ENCODE data around the gene KCNQ1.

KCNQ1 gene

GRCh38 chr11:2425506-2425905, 19.3 kb upstream of the KCNQ1 start:
- no peaks in the 10 kb centered on the region for H3K36me3 ChIP-seq (ENCODE audit: control insufficient read depth in 2 of 2, insufficient read depth in 2 of 2, low read length in 2 of 2)
- no peak overlapping the region for H3K27ac ChIP-seq (ENCODE audit: low read depth in 2 of 2, low read length in 2 of 2)
- H3K9ac ChIP-seq (ENCODE audit: low read depth in 1 of 2, low read length in 2 of 2): no peak overlapping the region
- H3K4me1 ChIP-seq (ENCODE audit: control insufficient read depth in 2 of 2, insufficient read depth in 2 of 2, low read length in 2 of 2): peaks cover 11 to 16% of the 10 kb centered on the region in 2 donors
- no peak overlapping the region for H3K4me3 ChIP-seq (ENCODE audit: low read length in 2 of 2)
- H3K9me3 ChIP-seq (ENCODE audit: control insufficient read depth in 2 of 2, low read length in 2 of 2): no peaks in the 10 kb centered on the region
- peaks cover 7 to 32% of the 10 kb centered on the region in 2 donors for H3K27me3 ChIP-seq (ENCODE audit: control insufficient read depth in 2 of 2, insufficient read depth in 2 of 2, low read length in 2 of 2)

DNA sequence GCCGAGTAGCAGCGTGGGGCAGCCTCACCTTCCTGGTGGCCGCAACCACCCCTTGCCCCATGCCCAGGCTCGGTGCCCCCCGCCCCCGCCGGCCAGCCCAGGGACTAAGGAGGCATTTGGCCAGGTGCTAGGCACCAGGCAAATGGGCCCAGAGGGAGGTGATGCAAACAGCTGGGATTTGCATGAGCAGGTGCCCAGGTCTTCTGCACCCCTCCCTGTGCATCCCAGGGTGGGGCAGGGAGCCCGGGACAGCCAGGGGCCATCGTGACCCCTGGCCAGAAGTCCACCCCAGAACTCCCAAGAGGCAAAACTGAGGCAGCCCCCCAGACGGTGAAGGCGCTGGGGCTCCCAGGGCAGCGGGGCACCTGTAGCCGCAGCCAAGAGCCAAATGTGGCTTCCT, 18.6 kb upstream of the KCNQ1 start:
- Histone ChIP-seq H3K4me3 (ENCODE audit: low read length in 2 of 2) (no peak overlapping the region), H3K4me1 (ENCODE audit: control insufficient read depth in 2 of 2, insufficient read depth in 2 of 2, low read length in 2 of 2) (peaks cover 6 to 12% of the 10 kb centered on the region in 2 donors), H3K27me3 (ENCODE audit: control insufficient read depth in 2 of 2, insufficient read depth in 2 of 2, low read length in 2 of 2) (peaks cover 4 to 26% of the 10 kb centered on the region in 2 donors), H3K9ac (ENCODE audit: low read depth in 1 of 2, low read length in 2 of 2) (no peak overlapping the region), H3K27ac (ENCODE audit: low read depth in 2 of 2, low read length in 2 of 2) (no peak overlapping the region), H3K36me3 (ENCODE audit: control insufficient read depth in 2 of 2, insufficient read depth in 2 of 2, low read length in 2 of 2) (no peaks in the 10 kb centered on the region), H3K9me3 (ENCODE audit: control insufficient read depth in 2 of 2, low read length in 2 of 2) (no peaks in the 10 kb centered on the region)

DNA sequence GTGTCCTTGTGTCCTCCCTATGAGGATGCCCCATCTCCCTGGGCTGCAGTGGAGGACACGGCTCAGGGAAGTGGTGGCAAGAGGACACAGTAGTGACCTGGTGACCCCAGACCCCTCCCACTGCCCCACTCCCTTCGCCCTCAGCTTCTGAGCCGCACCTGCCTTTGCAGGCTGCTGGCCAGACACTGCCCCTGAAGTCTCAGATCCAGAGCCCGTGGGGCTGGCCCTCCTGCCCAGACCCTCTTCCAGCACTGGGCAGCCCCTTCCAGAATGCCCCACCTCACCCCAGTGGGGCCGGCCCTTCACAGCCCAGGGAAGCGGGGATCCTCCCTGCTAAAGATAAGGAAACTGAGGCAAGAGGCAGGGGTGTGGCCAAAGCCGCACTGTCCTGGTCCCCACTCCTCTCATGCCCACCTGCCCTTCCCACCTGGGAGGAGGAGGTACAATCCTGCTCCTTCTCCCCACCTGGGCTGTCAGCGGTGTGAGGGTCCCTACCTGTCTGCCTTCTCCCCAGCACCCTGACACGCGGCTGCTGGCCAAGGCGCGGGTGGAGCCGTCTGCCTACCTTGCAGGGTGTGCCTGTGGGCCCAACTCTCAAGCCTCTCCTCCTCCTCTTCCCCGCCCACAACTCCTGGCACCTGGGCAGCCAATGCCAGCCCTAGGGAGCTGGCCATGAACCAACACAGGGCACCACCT, 17.8 kb upstream of the KCNQ1 start:
- Histone ChIP-seq H3K9ac (ENCODE audit: low read depth in 1 of 2, low read length in 2 of 2) (peak overlapping the region in 1 of 2 donors; percentile 36), H3K27me3 (ENCODE audit: control insufficient read depth in 2 of 2, insufficient read depth in 2 of 2, low read length in 2 of 2) (peaks cover 4 to 23% of the 10 kb centered on the region in 2 donors), H3K4me1 (ENCODE audit: control insufficient read depth in 2 of 2, insufficient read depth in 2 of 2, low read length in 2 of 2) (peaks cover 6 to 12% of the 10 kb centered on the region in 2 donors)

GRCh38 chr11:2427721-2428321, 17.0 kb upstream of the KCNQ1 start:
- peaks cover 4 to 20% of the 10 kb centered on the region in 2 donors for H3K27me3 ChIP-seq (ENCODE audit: control insufficient read depth in 2 of 2, insufficient read depth in 2 of 2, low read length in 2 of 2)
- peaks cover 6 to 12% of the 10 kb centered on the region in 2 donors for H3K4me1 ChIP-seq (ENCODE audit: control insufficient read depth in 2 of 2, insufficient read depth in 2 of 2, low read length in 2 of 2)
- peak overlapping the region; percentile 8 to 23 for H3K9ac ChIP-seq (ENCODE audit: low read depth in 1 of 2, low read length in 2 of 2)
- H3K4me3 ChIP-seq (ENCODE audit: low read length in 2 of 2): no peak overlapping the region
- H3K9me3 ChIP-seq (ENCODE audit: control insufficient read depth in 2 of 2, low read length in 2 of 2): no peaks in the 10 kb centered on the region
- no peaks in the 10 kb centered on the region for H3K36me3 ChIP-seq (ENCODE audit: control insufficient read depth in 2 of 2, insufficient read depth in 2 of 2, low read length in 2 of 2)
- no peak overlapping the region for H3K27ac ChIP-seq (ENCODE audit: low read depth in 2 of 2, low read length in 2 of 2)

More for the DNA sequence above, 17.8 kb upstream of the KCNQ1 start:
- no peak overlapping the region for H3K27ac ChIP-seq (ENCODE audit: low read depth in 2 of 2, low read length in 2 of 2)
- no peaks in the 10 kb centered on the region for H3K9me3 ChIP-seq (ENCODE audit: control insufficient read depth in 2 of 2, low read length in 2 of 2)
- H3K36me3 ChIP-seq (ENCODE audit: control insufficient read depth in 2 of 2, insufficient read depth in 2 of 2, low read length in 2 of 2): no peaks in the 10 kb centered on the region
- no peak overlapping the region for H3K4me3 ChIP-seq (ENCODE audit: low read length in 2 of 2)

- no peak overlapping the region for H3K4me3 ChIP-seq (ENCODE audit: low read length in 2 of 2)
- peaks cover 6 to 12% of the 10 kb centered on the region in 2 donors for H3K4me1 ChIP-seq (ENCODE audit: control insufficient read depth in 2 of 2, insufficient read depth in 2 of 2, low read length in 2 of 2)
- no peak overlapping the region for H3K9ac ChIP-seq (ENCODE audit: low read depth in 1 of 2, low read length in 2 of 2)
- H3K9me3 ChIP-seq (ENCODE audit: control insufficient read depth in 2 of 2, low read length in 2 of 2): no peaks in the 10 kb centered on the region
- no peaks in the 10 kb centered on the region for H3K36me3 ChIP-seq (ENCODE audit: control insufficient read depth in 2 of 2, insufficient read depth in 2 of 2, low read length in 2 of 2)
- peaks cover 4 to 16% of the 10 kb centered on the region in 2 donors for H3K27me3 ChIP-seq (ENCODE audit: control insufficient read depth in 2 of 2, insufficient read depth in 2 of 2, low read length in 2 of 2)
- no peak overlapping the region for H3K27ac ChIP-seq (ENCODE audit: low read depth in 2 of 2, low read length in 2 of 2)
These were observed 16.4 kb upstream of the KCNQ1 start for GRCh38 chr11:2428322-2428795.

GRCh38 chr11:2431395-2431794, 13.4 kb upstream of the KCNQ1 start:
- Histone ChIP-seq H3K27me3 (ENCODE audit: control insufficient read depth in 2 of 2, insufficient read depth in 2 of 2, low read length in 2 of 2) (no peaks in the 10 kb centered on the region), H3K4me3 (ENCODE audit: low read length in 2 of 2) (no peak overlapping the region), H3K4me1 (ENCODE audit: control insufficient read depth in 2 of 2, insufficient read depth in 2 of 2, low read length in 2 of 2) (peaks cover 6 to 12% of the 10 kb centered on the region in 2 donors), H3K36me3 (ENCODE audit: control insufficient read depth in 2 of 2, insufficient read depth in 2 of 2, low read length in 2 of 2) (peaks cover 0 to 7% of the 10 kb centered on the region in 2 donors), H3K27ac (ENCODE audit: low read depth in 2 of 2, low read length in 2 of 2) (no peak overlapping the region), H3K9ac (ENCODE audit: low read depth in 1 of 2, low read length in 2 of 2) (no peak overlapping the region), H3K9me3 (ENCODE audit: control insufficient read depth in 2 of 2, low read length in 2 of 2) (no peaks in the 10 kb centered on the region)

DNA sequence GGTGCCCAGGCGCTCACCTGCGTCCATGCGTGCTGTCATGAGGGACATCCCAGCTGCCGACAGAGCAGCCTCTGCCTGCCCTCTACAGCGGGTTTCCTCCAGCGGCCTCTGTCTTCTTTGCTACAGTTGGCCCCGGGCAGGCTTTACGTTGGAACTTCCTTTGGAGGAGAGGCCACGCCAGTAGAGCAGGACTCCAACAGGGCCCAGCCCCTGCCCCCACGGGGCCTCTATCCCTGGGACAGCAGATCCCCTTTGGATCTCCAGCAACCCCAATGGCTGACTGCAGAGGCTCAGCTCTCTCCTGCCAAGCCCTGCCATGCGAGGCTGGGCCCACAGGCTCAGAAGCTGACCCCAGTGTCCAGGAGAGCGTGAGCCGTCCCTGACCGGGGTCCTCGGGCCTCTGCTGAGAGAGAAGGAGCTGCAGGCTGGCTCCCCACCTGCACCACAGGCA, 12.6 kb upstream of the KCNQ1 start:
- H3K27ac ChIP-seq (ENCODE audit: low read depth in 2 of 2, low read length in 2 of 2): no peak overlapping the region
- no peak overlapping the region for H3K9ac ChIP-seq (ENCODE audit: low read depth in 1 of 2, low read length in 2 of 2)
- no peak overlapping the region for H3K4me3 ChIP-seq (ENCODE audit: low read length in 2 of 2)
- peaks cover 4 to 8% of the 10 kb centered on the region in 2 donors for H3K4me1 ChIP-seq (ENCODE audit: control insufficient read depth in 2 of 2, insufficient read depth in 2 of 2, low read length in 2 of 2)
- no peaks in the 10 kb centered on the region for H3K9me3 ChIP-seq (ENCODE audit: control insufficient read depth in 2 of 2, low read length in 2 of 2)
- H3K36me3 ChIP-seq (ENCODE audit: control insufficient read depth in 2 of 2, insufficient read depth in 2 of 2, low read length in 2 of 2): peaks cover 0 to 7% of the 10 kb centered on the region in 2 donors
- H3K27me3 ChIP-seq (ENCODE audit: control insufficient read depth in 2 of 2, insufficient read depth in 2 of 2, low read length in 2 of 2): no peaks in the 10 kb centered on the region

DNA sequence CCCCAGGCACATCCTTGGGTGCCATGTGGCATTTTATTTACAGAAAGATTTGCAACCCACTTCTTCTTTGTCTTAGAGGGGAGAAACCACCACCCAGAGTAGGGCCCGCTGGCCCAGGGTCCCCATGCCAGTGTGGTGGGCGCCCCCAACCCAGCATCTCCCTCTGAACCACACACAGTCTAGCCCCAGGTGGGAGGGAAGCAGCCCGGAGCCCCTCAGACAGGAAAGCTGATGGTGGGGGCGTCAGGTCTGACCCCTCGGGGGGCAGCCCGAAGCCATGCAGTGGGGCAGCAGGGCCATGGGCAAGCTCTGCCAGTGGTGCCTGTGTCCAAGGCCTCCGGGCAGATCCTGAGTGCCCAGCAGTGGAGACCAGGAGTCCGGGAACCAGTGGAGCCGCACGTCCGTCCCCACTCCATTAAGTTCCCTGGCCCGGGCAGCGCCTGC, 12.2 kb upstream of the KCNQ1 start:
- Histone ChIP-seq H3K4me1 (ENCODE audit: control insufficient read depth in 2 of 2, insufficient read depth in 2 of 2, low read length in 2 of 2) (peaks cover 0 to 4% of the 10 kb centered on the region in 2 donors), H3K27me3 (ENCODE audit: control insufficient read depth in 2 of 2, insufficient read depth in 2 of 2, low read length in 2 of 2) (no peaks in the 10 kb centered on the region), H3K36me3 (ENCODE audit: control insufficient read depth in 2 of 2, insufficient read depth in 2 of 2, low read length in 2 of 2) (peaks cover 0 to 7% of the 10 kb centered on the region in 2 donors), H3K4me3 (ENCODE audit: low read length in 2 of 2) (no peak overlapping the region), H3K9ac (ENCODE audit: low read depth in 1 of 2, low read length in 2 of 2) (no peak overlapping the region), H3K9me3 (ENCODE audit: control insufficient read depth in 2 of 2, low read length in 2 of 2) (no peaks in the 10 kb centered on the region), H3K27ac (ENCODE audit: low read depth in 2 of 2, low read length in 2 of 2) (no peak overlapping the region)

- Histone ChIP-seq H3K36me3 (ENCODE audit: control insufficient read depth in 2 of 2, insufficient read depth in 2 of 2, low read length in 2 of 2) (peaks cover 0 to 7% of the 10 kb centered on the region in 2 donors), H3K27ac (ENCODE audit: low read depth in 2 of 2, low read length in 2 of 2) (no peak overlapping the region), H3K4me1 (ENCODE audit: control insufficient read depth in 2 of 2, insufficient read depth in 2 of 2, low read length in 2 of 2) (no peaks in the 10 kb centered on the region), H3K9me3 (ENCODE audit: control insufficient read depth in 2 of 2, low read length in 2 of 2) (no peaks in the 10 kb centered on the region), H3K4me3 (ENCODE audit: low read length in 2 of 2) (no peak overlapping the region), H3K9ac (ENCODE audit: low read depth in 1 of 2, low read length in 2 of 2) (no peak overlapping the region), H3K27me3 (ENCODE audit: control insufficient read depth in 2 of 2, insufficient read depth in 2 of 2, low read length in 2 of 2) (no peaks in the 10 kb centered on the region)
These were observed 11.5 kb upstream of the KCNQ1 start for GRCh38 chr11:2433106-2433925.

- H3K27me3 ChIP-seq (ENCODE audit: control insufficient read depth in 2 of 2, insufficient read depth in 2 of 2, low read length in 2 of 2): no peaks in the 10 kb centered on the region
- H3K4me3 ChIP-seq (ENCODE audit: low read length in 2 of 2): no peak overlapping the region
- peaks cover 0 to 7% of the 10 kb centered on the region in 2 donors for H3K36me3 ChIP-seq (ENCODE audit: control insufficient read depth in 2 of 2, insufficient read depth in 2 of 2, low read length in 2 of 2)
- no peak overlapping the region for H3K9ac ChIP-seq (ENCODE audit: low read depth in 1 of 2, low read length in 2 of 2)
- H3K9me3 ChIP-seq (ENCODE audit: control insufficient read depth in 2 of 2, low read length in 2 of 2): no peaks in the 10 kb centered on the region
- H3K27ac ChIP-seq (ENCODE audit: low read depth in 2 of 2, low read length in 2 of 2): no peak overlapping the region
- H3K4me1 ChIP-seq (ENCODE audit: control insufficient read depth in 2 of 2, insufficient read depth in 2 of 2, low read length in 2 of 2): no peaks in the 10 kb centered on the region
These were observed 10.8 kb upstream of the KCNQ1 start for GRCh38 chr11:2434008-2434407.

All from mucosa of rectum (tissue), 2 donors.